GM12878 (cell line): Measurements from ENCODE around the gene PEMT. TPM values are rescaled to one million over a fixed set of nuclear protein-coding genes. Genes with fewer than 3 reads are reported as not detected.

Experiments
- ATAC-seq: fragments of 200-7000 bp; cut with Tn5 transposase; 3 replicates; pipeline ENCODE4 v1.9.1; 2020; ENCODE audit warnings: mild to moderate bottlenecking, moderate library complexity
- BruUV-seq: library from RNA; stranded (reverse); fragments of 400-500 nt; replicated peaks from 2 replicates; lab custom pipeline; 2021; lab: Mats Ljungman, UMichigan
- CTCF ChIA-PET: fragments of 300-600 bp; sonication (Branson Sonifier 250); formaldehyde crosslinking; extraction: SDS; loops from one replicate; lab custom pipeline; 2021; ENCODE audit warnings: inconsistent platforms; lab: Yijun Ruan, JAX
- POLR2A ChIA-PET: fragments of 350-600 bp; formaldehyde crosslinking; extraction: SDS; loops from one replicate; lab custom pipeline; 2021; ENCODE audit warnings: inconsistent platforms; lab: Charles Lee
- RAD21 ChIA-PET: fragments of 300-600 bp; sonication (Branson Sonifier 250); formaldehyde crosslinking; loops from one replicate; lab custom pipeline; 2023; ENCODE audit warnings: antibody characterized with exemption; ENCODE audit not compliant: unreplicated experiment; lab: Charles Lee
- SMC1A ChIA-PET: fragments of 300-600 bp; sonication (Branson Sonifier 250); formaldehyde crosslinking; loops from one replicate; lab custom pipeline; 2023; ENCODE audit not compliant: unreplicated experiment, uncharacterized antibody; lab: Charles Lee
- DNase-seq: peaks from one replicate; pipeline ENCODE4 v3.0.0-alpha.2; 2011; ENCODE audit warnings: low read depth, low spot score
- FAIRE-seq: peaks from 3 replicates; lab custom pipeline; 2011; peaks lifted over from hg19 to GRCh38; lab: Jason Lieb, UNC
- H2AFZ ChIP-seq: 2 replicates; pipeline ENCODE4 v1.6.0; 2011; ENCODE audit warnings: low read depth, low read length, control low read depth; ENCODE audit not compliant: control insufficient read depth
- H3K27ac ChIP-seq: 2 replicates; pipeline ENCODE4 v1.5.1; 2011; ENCODE audit warnings: control low read depth; ENCODE audit not compliant: control insufficient read depth, insufficient read depth
- H3K27me3 ChIP-seq, 2 experiments: replicated peaks in 1 of 2; 2 replicates each; pipeline versions ENCODE4 v1.6.0 to v1.6.1; 2011; ENCODE audit warnings: low read length in 1 of 2; ENCODE audit not compliant: control insufficient read depth in 2 of 2, insufficient read depth in 2 of 2
- H3K36me3 ChIP-seq, 2 experiments: 2 replicates each; pipeline ENCODE4 v1.5.1; 2011; ENCODE audit warnings: low read length in 1 of 2; ENCODE audit not compliant: control insufficient read depth in 2 of 2, insufficient read depth in 2 of 2
- H3K4me1 ChIP-seq: 2 replicates; pipeline ENCODE4 v1.6.1; 2011; ENCODE audit warnings: mild to moderate bottlenecking, low read length, moderate library complexity, mixed read lengths; ENCODE audit not compliant: control insufficient read depth, insufficient read depth
- H3K4me2 ChIP-seq: 2 replicates; pipeline ENCODE4 v1.6.0; 2011; ENCODE audit warnings: control low read depth; ENCODE audit not compliant: control insufficient read depth, insufficient read depth
- H3K4me3 ChIP-seq: fragments of 200-600 bp; sonication (generic); 2 replicates; pipeline ENCODE4 v1.5.1; 2016
- H3K79me2 ChIP-seq: 2 replicates; pipeline ENCODE4 v1.6.0; 2011; ENCODE audit warnings: low read length; ENCODE audit not compliant: control insufficient read depth, insufficient read depth
- H3K9ac ChIP-seq: 2 replicates; pipeline ENCODE4 v1.8.0; 2011; ENCODE audit warnings: low read length, control low read depth, mixed read lengths; ENCODE audit not compliant: control insufficient read depth, insufficient read depth
- H3K9me3 ChIP-seq: replicated peaks from 3 replicates; pipeline ENCODE4 v1.5.1; 2011; ENCODE audit warnings: mild to moderate bottlenecking, low read length; ENCODE audit not compliant: control insufficient read depth, insufficient read depth
- H4K20me1 ChIP-seq: 2 replicates; pipeline ENCODE4 v1.6.0; 2011; ENCODE audit not compliant: control insufficient read depth, insufficient read depth
- BMI1 ChIP-seq: fragments of 450-650 bp; IDR thresholded peaks from 2 replicates; pipeline ENCODE4 v1.6.1; 2016; ENCODE audit warnings: mild to moderate bottlenecking, moderate library complexity, borderline replicate concordance
- CTCF ChIP-seq, 3 experiments: IDR thresholded peaks in 2 of 3; conservative IDR thresholded peaks in 1 of 3; 2 replicates each; pipeline ENCODE4 v1.5.1; 2011; ENCODE audit warnings: low read depth in 3 of 3, low read length in 3 of 3, mild to moderate bottlenecking in 3 of 3, control low read depth in 2 of 3, moderate library complexity in 2 of 3, inconsistent platforms in 1 of 3, mixed read lengths in 1 of 3; ENCODE audit not compliant: control insufficient read depth in 2 of 3, insufficient read depth in 1 of 3; ENCODE audit errors: extremely low read depth in 1 of 3
- IKZF1 ChIP-seq: fragments of 450-650 bp; conservative IDR thresholded peaks from 2 replicates; pipeline ENCODE4 v1.6.1; 2017; ENCODE audit warnings: antibody characterized with exemption, mild to moderate bottlenecking
- RAD21 ChIP-seq: IDR thresholded peaks from 2 replicates; pipeline ENCODE4 v1.6.1; 2011; ENCODE audit warnings: mild to moderate bottlenecking, low read depth, low read length, moderate library complexity; ENCODE audit not compliant: insufficient read depth
- RAD51 ChIP-seq: fragments of 450-650 bp; IDR thresholded peaks from 2 replicates; pipeline ENCODE4 v1.6.1; 2016; ENCODE audit warnings: moderate library complexity, mild to moderate bottlenecking, inconsistent platforms
- TAF1 ChIP-seq: IDR thresholded peaks from 2 replicates; pipeline ENCODE4 v1.6.1; 2011; ENCODE audit warnings: mild to moderate bottlenecking, low read depth, low read length, borderline replicate concordance
- WGBS: methylation state at CpG from one replicate; pipeline ENCODE4 v1.1.6; 2016; ENCODE audit warnings: low lambda C conversion rate; ENCODE audit not compliant: insufficient replicate concordance, insufficient coverage; ENCODE audit errors: missing lambda C conversion rate; 5-methylcytosine and 5-hydroxymethylcytosine counted together
- in situ Hi-C: fragments of 300-500 bp; cut with MboI; formaldehyde crosslinking; loops from 9 replicates; pipeline ENCODE4 v1.14.3; 2018; ENCODE audit warnings: mixed read lengths
- intact Hi-C: fragments of 100-400 bp; cut with micrococcal nuclease; formaldehyde crosslinking; loops from one replicate; pipeline ENCODE4 v1.14.2; 2022; ENCODE audit not compliant: unreplicated experiment
- polyA plus RNA-seq, 11 experiments: library from polyadenylated mRNA; depleted of rRNA in 4 of 11; unstranded in 6 of 11; stranded (reverse) in 5 of 11; fragments of >200 nt; fragmentation: Nextera tagmentation in 4 of 11; fragmentation: Illumina TruSeq in 1 of 11; extraction: Ambion mirVana in 4 of 11; extraction: Trizol in 1 of 11; gene quantifications; 1 replicate in 1 of 11; 2 replicates in 10 of 11; pipeline versions ENCODE4 v1.2.1 to v1.2.3, GENCODE V29; 2011 to 2016; ENCODE audit warnings: inconsistent platforms in 2 of 11, missing spikeins in 2 of 11, low read depth in 1 of 11
- total RNA-seq, 4 experiments: library from RNA; depleted of rRNA in 3 of 4; stranded (reverse); fragments of >200 nt in 3 of 4; fragmentation: Illumina TruSeq in 1 of 4; extraction: Trizol in 1 of 4; gene quantifications; 2 replicates each; pipeline versions ENCODE4 v1.2.1 to v1.2.3, GENCODE V29; 2013 to 2021
- TF ChIP-seq, protein P1 (sequence below): IDR thresholded peaks from 2 replicates; pipeline ENCODE4 v1.6.1; 2011; ENCODE audit warnings: mild to moderate bottlenecking, low read depth, low read length, moderate library complexity; ENCODE audit not compliant: insufficient replicate concordance

PEMT gene
- total and polyA plus RNA-seq, 10 of the 15 experiments (the other 5 are each of a cell fraction or from before 2014, with no cell fraction given), result 2.8 to 44.7 (median 25.4) TPM

DNA sequence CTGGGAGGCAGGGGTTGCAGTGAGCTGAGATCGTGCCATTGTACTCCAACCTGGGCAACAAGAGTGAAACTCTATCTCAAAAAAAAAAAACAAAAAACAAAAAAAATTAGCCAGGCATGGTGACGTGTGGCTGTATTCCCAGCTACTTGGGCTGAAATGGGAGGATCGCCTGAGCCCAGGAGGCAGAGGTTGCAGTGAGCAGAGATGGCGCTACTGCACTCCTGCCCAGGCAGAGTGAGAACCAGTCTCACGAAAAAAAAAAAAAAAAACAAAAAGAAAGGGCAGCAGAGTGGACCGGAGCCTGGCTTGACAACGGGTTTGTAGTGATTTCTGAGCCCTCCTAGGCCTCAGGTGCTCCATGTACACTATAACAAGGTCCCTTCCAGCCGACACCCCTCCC lies 33.1 kb downstream of the PEMT start:
- H3K4me3 ChIP-seq, result no peak overlapping the region
- intact Hi-C loops (no loop called here), in situ Hi-C loops (no loop called here)
- no peak for FAIRE-seq
- TF ChIP-seq BMI1 (no peak), RAD21 (no peak), CTCF (IDR thresholded peaks at IDR 0.05 in 2 of 3, conservative IDR thresholded peaks at IDR 0.05 in 1 of 3; ENCODE audit: control insufficient read depth in 2 of 3, extremely low read depth in 1 of 3, insufficient read depth in 1 of 3, low read depth in 3 of 3, low read length in 3 of 3) (no peak), TAF1 (no peak), RAD51 (no peak), IKZF1 (no peak)
- TF ChIP-seq, protein P1, sequence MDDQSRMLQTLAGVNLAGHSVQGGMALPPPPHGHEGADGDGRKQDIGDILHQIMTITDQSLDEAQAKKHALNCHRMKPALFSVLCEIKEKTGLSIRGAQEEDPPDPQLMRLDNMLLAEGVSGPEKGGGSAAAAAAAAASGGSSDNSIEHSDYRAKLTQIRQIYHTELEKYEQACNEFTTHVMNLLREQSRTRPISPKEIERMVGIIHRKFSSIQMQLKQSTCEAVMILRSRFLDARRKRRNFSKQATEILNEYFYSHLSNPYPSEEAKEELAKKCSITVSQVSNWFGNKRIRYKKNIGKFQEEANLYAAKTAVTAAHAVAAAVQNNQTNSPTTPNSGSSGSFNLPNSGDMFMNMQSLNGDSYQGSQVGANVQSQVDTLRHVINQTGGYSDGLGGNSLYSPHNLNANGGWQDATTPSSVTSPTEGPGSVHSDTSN, result no peak
- TF ChIP-seq, all 136 proteins: peak for 0
- ChIA-PET SMC1A (no interaction called here), CTCF (no interaction called here), RAD21 (interaction anchor here (0.7 kb wide), 1 partner anchor 15 kb away, joined by 4 read pairs; no protein-coding TSS in a partner anchor), POLR2A (no interaction called here)
- Histone ChIP-seq H3K36me3 (no peaks in the 10 kb centered on the region; a peak in 1 of 4 replicates), H3K27me3 (no peaks in the 10 kb centered on the region), H3K4me2 (no peak overlapping the region), H4K20me1 (no peaks in the 10 kb centered on the region), H3K4me1 (no peaks in the 10 kb centered on the region), H3K27ac (no peak overlapping the region), H3K79me2 (no peaks in the 10 kb centered on the region), H3K9me3 (no peaks in the 10 kb centered on the region), H2AFZ (no peak overlapping the region), H3K9ac (no peak overlapping the region)
- BruUV-seq, result no TSS peak
- 85% methylated on average over 6 of the region's 8 CpGs for WGBS
- no peak for ATAC-seq
- no peak for DNase-seq
